ENCODE data around the gene CDH23. TPM values are rescaled to one million over a fixed set of nuclear protein-coding genes. Genes with fewer than 3 reads are reported as not detected.

The CDH23 gene
- total and polyA plus RNA-seq, 9 of the 15 experiments (the other 6 are each of a cell fraction or from before 2014, with no cell fraction given), result 0.18 to 1.2 (median 0.47) TPM

- Histone ChIP-seq H3K9me1 (ENCODE audit: control insufficient read depth, insufficient read depth, low read length) (no peaks in the 10 kb centered on the region), H2AFZ (ENCODE audit: low read depth, low read length) (no peak overlapping the region), H3K27ac (ENCODE audit: extremely low read depth, low read depth, low read length) (no peak overlapping the region), H3K79me2 (ENCODE audit: control insufficient read depth, insufficient read depth, low read length) (no peaks in the 10 kb centered on the region), H3K27me3 (ENCODE audit: control insufficient read depth in 2 of 2, insufficient read depth in 2 of 2, low read length in 2 of 2) (peaks cover 38 to 76% of the 10 kb centered on the region in 2 experiments), H3K9me3 (replicated peaks; ENCODE audit: control insufficient read depth, insufficient read depth, low read depth, low read length) (no peaks in the 10 kb centered on the region), H4K20me1 (replicated peaks; ENCODE audit: control insufficient read depth, insufficient read depth, low read length) (peaks cover 18% of the 10 kb centered on the region), H3K4me2 (ENCODE audit: insufficient read depth, low read length) (no peak overlapping the region), H3K36me3 (ENCODE audit: control insufficient read depth, insufficient read depth, low read length) (no peaks in the 10 kb centered on the region), H3K9ac (ENCODE audit: insufficient read depth in 1 of 2, low read depth in 2 of 2, low read length in 2 of 2) (no peak overlapping the region), H3K4me1 (replicated peaks in 1 of 2; ENCODE audit: control insufficient read depth in 2 of 2, insufficient read depth in 2 of 2, low read length in 2 of 2) (no peaks in the 10 kb centered on the region), H3K4me3 (no peak overlapping the region)
- FAIRE-seq, result no peak
- POLR2A ChIA-PET, result interaction anchor here (1.0 kb wide), 1 partner anchor 76 kb away, joined by 3 read pairs; no protein-coding TSS in a partner anchor
- in situ Hi-C loops (cut with MboI), result no loop called here
- TF ChIP-seq RCOR1 (IDR thresholded peaks at IDR 0.05; ENCODE audit: borderline replicate concordance in 1 of 2, low read depth in 2 of 2, low read length in 2 of 2) (no peak), ZNF140 (CRISPR knock-in tag; IDR thresholded peaks at IDR 0.05) (no peak), ZFP36 (IDR thresholded peaks at IDR 0.05; ENCODE audit: low read depth, low read length, partially characterized antibody) (peak; percentile 14), RBM25 (IDR thresholded peaks at IDR 0.05; ENCODE audit: low read depth, low read length, severe bottlenecking) (peak; percentile 58), ZNF79 (CRISPR knock-in tag; IDR thresholded peaks at IDR 0.05; ENCODE audit: low read depth) (peak; percentile 89)
- no peak for ATAC-seq
- intact Hi-C loops (cut with micrococcal nuclease), result no loop called here
- no TSS peak for BruUV-seq (replicated peaks)
- no peak for DNase-seq (ENCODE audit: extremely low read depth in 1 of 4, low spot score in 3 of 4)
- CTCF ChIA-PET (ENCODE audit: low intra/inter-chr PET ratio), result no interaction called here
Observed at GRCh38 chr10:71515531-71516172, 118.9 kb downstream of the CDH23 start.

- H2AFZ ChIP-seq (ENCODE audit: low read depth, low read length), result no peak overlapping the region
- H3K4me1 ChIP-seq (replicated peaks in 1 of 2; ENCODE audit: control insufficient read depth in 2 of 2, insufficient read depth in 2 of 2, low read length in 2 of 2), result no peaks in the 10 kb centered on the region
- no peak for ATAC-seq
- BruUV-seq (replicated peaks), result no TSS peak
- H3K27me3 ChIP-seq (ENCODE audit: control insufficient read depth in 2 of 2, insufficient read depth in 2 of 2, low read length in 2 of 2), result peaks cover 40 to 74% of the 10 kb centered on the region in 2 experiments
- DNase-seq (ENCODE audit: extremely low read depth in 1 of 4, low spot score in 3 of 4), result no peak
- H3K9me3 ChIP-seq (replicated peaks; ENCODE audit: control insufficient read depth, insufficient read depth, low read depth, low read length), result no peaks in the 10 kb centered on the region
- ChIA-PET CTCF (ENCODE audit: low intra/inter-chr PET ratio) (no interaction called here), POLR2A (interaction anchor here (0.5 to 1.5 kb wide), 8 partner anchors 12 to 630 kb away, joined by 3 to 4 read pairs (median 3); no protein-coding TSS in a partner anchor)
- TF ChIP-seq THRA (IDR thresholded peaks at IDR 0.05), result no peak
- no peak for TF ChIP-seq CGGBP1 (CRISPR knock-in tag; IDR thresholded peaks at IDR 0.05)
- no peak for TF ChIP-seq ZZZ3 (IDR thresholded peaks at IDR 0.05)
- TF ChIP-seq PHB (CRISPR knock-in tag; IDR thresholded peaks at IDR 0.05), result no peak
- TF ChIP-seq PML (IDR thresholded peaks at IDR 0.05; ENCODE audit: low read length), result no peak
- TF ChIP-seq E2F8 (IDR thresholded peaks at IDR 0.05; ENCODE audit: low read depth, partially characterized antibody), result no peak
- H3K9ac ChIP-seq (ENCODE audit: insufficient read depth in 1 of 2, low read depth in 2 of 2, low read length in 2 of 2), result no peak overlapping the region
- H3K79me2 ChIP-seq (ENCODE audit: control insufficient read depth, insufficient read depth, low read length), result no peaks in the 10 kb centered on the region
- no peak for FAIRE-seq
- intact Hi-C loops (cut with micrococcal nuclease), result no loop called here
- WGBS (ENCODE audit: insufficient coverage, low coverage, missing lambda C conversion rate), result 5% methylated on average over 8 of the region's 8 CpGs
- no peak overlapping the region for H3K4me2 ChIP-seq (ENCODE audit: insufficient read depth, low read length)
- H3K4me3 ChIP-seq, result no peak overlapping the region
- in situ Hi-C loops (cut with MboI), result no loop called here
- no peaks in the 10 kb centered on the region for H3K9me1 ChIP-seq (ENCODE audit: control insufficient read depth, insufficient read depth, low read length)
- no peak overlapping the region for H3K27ac ChIP-seq (ENCODE audit: extremely low read depth, low read depth, low read length)
- H4K20me1 ChIP-seq (replicated peaks; ENCODE audit: control insufficient read depth, insufficient read depth, low read length), result peaks cover 23% of the 10 kb centered on the region
- H3K36me3 ChIP-seq (ENCODE audit: control insufficient read depth, insufficient read depth, low read length), result no peaks in the 10 kb centered on the region
Observed at GRCh38 chr10:71516890-71517289, 120.2 kb downstream of the CDH23 start.
